GM23338 (cell line): ENCODE results near the gene RAX2.

Experiments used
- CREB1 ChIP-seq: fragments of 250-450 bp; sonication (Bioruptor Pico); IDR thresholded peaks from 2 replicates; pipeline ENCODE4 v1.5.0; 2020; ENCODE audit warnings: low read depth, mild to moderate bottlenecking, moderate library complexity
- EZH2 ChIP-seq: fragments of 200-600 bp; sonication (generic); IDR thresholded peaks from one replicate; pipeline ENCODE4 v1.8.0; 2017; ENCODE audit warnings: antibody characterized with exemption, mild to moderate bottlenecking, low read depth; ENCODE audit not compliant: unreplicated experiment
- EZH2phosphoT487 ChIP-seq: fragments of 200-600 bp; sonication (generic); IDR thresholded peaks from one replicate; pipeline ENCODE4 v1.8.1; 2018; ENCODE audit warnings: antibody characterized with exemption; ENCODE audit not compliant: unreplicated experiment
- JUNB ChIP-seq: IDR thresholded peaks from one replicate; pipeline ENCODE4 v1.6.1; 2016; ENCODE audit warnings: antibody characterized with exemption; ENCODE audit not compliant: unreplicated experiment
- POLR2AphosphoS5 ChIP-seq: IDR thresholded peaks from 2 replicates; pipeline ENCODE4 v1.6.1; 2016; ENCODE audit warnings: antibody characterized with exemption, low read depth
- TF ChIP-seq, protein P1 (sequence below), 2 experiments: fragments of 200-600 bp in 1 of 2; sonication (generic) in 1 of 2; conservative IDR thresholded peaks; 2 replicates each; pipeline versions ENCODE4 v1.5.1 to v1.6.1; 2016 to 2017; ENCODE audit warnings: antibody characterized with exemption in 2 of 2, low read depth in 2 of 2, mild to moderate bottlenecking in 2 of 2, moderate library complexity in 1 of 2
- TF ChIP-seq, protein P2 (sequence below): IDR thresholded peaks from 2 replicates; pipeline ENCODE4 v1.6.1; 2016; ENCODE audit warnings: antibody characterized with exemption
- TF ChIP-seq, protein P3 (sequence below): IDR thresholded peaks from one replicate; pipeline ENCODE4 v1.6.1; 2018; ENCODE audit warnings: antibody characterized with exemption; ENCODE audit not compliant: unreplicated experiment

DNA sequence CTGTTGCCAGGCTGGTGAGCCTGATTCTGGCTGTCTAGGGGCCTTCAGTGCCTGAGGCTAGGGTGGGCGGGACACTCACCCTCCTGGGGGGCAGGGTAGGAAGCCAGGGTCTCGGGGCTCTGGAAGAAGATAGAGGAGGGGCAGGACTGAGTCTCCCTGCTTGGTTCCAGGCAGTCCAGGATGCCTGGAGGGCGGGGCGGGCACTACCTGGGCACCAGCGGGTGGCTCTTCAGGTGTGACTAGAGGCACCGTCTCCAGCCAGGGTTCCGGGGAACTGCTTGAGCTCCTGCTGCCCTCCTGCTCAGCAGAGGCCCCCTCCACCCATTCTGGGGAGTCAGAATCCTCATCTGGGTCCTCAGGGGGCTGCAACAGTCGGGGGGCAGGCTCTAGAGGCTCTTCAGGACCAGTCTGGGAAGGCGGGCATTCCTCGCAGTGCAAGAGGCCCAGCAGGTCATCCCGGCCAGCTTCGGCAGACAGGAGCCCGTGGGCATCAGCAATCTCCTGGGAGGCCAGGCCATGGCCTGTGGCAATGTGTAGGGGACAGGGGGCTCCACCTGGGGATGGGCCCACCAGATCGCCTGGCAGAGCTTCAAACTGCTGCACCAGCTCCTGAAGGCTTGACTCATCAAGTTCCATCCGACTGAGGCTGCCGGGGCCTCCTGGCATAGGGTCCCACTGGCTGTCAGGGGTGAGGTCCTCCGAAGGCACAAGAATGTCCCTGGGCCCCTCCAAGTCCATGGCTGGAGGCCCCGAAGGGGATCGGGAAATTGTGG is 12.4 kb downstream of the RAX2 start:
- TF ChIP-seq EZH2: no peak
- no peak for TF ChIP-seq EZH2phosphoT487
- TF ChIP-seq, protein P1, sequence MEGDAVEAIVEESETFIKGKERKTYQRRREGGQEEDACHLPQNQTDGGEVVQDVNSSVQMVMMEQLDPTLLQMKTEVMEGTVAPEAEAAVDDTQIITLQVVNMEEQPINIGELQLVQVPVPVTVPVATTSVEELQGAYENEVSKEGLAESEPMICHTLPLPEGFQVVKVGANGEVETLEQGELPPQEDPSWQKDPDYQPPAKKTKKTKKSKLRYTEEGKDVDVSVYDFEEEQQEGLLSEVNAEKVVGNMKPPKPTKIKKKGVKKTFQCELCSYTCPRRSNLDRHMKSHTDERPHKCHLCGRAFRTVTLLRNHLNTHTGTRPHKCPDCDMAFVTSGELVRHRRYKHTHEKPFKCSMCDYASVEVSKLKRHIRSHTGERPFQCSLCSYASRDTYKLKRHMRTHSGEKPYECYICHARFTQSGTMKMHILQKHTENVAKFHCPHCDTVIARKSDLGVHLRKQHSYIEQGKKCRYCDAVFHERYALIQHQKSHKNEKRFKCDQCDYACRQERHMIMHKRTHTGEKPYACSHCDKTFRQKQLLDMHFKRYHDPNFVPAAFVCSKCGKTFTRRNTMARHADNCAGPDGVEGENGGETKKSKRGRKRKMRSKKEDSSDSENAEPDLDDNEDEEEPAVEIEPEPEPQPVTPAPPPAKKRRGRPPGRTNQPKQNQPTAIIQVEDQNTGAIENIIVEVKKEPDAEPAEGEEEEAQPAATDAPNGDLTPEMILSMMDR (conservative IDR thresholded peaks at IDR 0.05; ENCODE audit: low read depth in 2 of 2): no peak
- TF ChIP-seq POLR2AphosphoS5: no peak
- TF ChIP-seq, protein P2, sequence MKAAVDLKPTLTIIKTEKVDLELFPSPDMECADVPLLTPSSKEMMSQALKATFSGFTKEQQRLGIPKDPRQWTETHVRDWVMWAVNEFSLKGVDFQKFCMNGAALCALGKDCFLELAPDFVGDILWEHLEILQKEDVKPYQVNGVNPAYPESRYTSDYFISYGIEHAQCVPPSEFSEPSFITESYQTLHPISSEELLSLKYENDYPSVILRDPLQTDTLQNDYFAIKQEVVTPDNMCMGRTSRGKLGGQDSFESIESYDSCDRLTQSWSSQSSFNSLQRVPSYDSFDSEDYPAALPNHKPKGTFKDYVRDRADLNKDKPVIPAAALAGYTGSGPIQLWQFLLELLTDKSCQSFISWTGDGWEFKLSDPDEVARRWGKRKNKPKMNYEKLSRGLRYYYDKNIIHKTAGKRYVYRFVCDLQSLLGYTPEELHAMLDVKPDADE: no peak
- TF ChIP-seq JUNB: no peak
- TF ChIP-seq, protein P3, sequence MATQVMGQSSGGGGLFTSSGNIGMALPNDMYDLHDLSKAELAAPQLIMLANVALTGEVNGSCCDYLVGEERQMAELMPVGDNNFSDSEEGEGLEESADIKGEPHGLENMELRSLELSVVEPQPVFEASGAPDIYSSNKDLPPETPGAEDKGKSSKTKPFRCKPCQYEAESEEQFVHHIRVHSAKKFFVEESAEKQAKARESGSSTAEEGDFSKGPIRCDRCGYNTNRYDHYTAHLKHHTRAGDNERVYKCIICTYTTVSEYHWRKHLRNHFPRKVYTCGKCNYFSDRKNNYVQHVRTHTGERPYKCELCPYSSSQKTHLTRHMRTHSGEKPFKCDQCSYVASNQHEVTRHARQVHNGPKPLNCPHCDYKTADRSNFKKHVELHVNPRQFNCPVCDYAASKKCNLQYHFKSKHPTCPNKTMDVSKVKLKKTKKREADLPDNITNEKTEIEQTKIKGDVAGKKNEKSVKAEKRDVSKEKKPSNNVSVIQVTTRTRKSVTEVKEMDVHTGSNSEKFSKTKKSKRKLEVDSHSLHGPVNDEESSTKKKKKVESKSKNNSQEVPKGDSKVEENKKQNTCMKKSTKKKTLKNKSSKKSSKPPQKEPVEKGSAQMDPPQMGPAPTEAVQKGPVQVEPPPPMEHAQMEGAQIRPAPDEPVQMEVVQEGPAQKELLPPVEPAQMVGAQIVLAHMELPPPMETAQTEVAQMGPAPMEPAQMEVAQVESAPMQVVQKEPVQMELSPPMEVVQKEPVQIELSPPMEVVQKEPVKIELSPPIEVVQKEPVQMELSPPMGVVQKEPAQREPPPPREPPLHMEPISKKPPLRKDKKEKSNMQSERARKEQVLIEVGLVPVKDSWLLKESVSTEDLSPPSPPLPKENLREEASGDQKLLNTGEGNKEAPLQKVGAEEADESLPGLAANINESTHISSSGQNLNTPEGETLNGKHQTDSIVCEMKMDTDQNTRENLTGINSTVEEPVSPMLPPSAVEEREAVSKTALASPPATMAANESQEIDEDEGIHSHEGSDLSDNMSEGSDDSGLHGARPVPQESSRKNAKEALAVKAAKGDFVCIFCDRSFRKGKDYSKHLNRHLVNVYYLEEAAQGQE: no peak
- TF ChIP-seq CREB1 (CRISPR knock-in tag): no peak
